ENCODE results near the gene RND1. TPM values are rescaled to one million over a fixed set of nuclear protein-coding genes. Genes with fewer than 3 reads are reported as not detected.

The RND1 gene
- total and polyA plus RNA-seq, 2 of the 8 experiments (the other 6 are each of a cell fraction or from before 2014, with no cell fraction given): 15.8 to 17.1 TPM

- H3K23me2 ChIP-seq (ENCODE audit: low read depth, low read length): peaks cover 3% of the 10 kb centered on the region; the same call in 1 of the 2 replicates
- no peak overlapping the region for H3K56ac ChIP-seq (replicated peaks; ENCODE audit: insufficient read length, low read depth, low read length)
- H4K20me1 ChIP-seq (replicated peaks in 1 of 2; ENCODE audit: control insufficient read depth in 1 of 2, insufficient read depth in 2 of 2, low read length in 2 of 2): peaks cover 5 to 9% of the 10 kb centered on the region in 2 experiments
- H3K18ac ChIP-seq (ENCODE audit: extremely low read depth, low read length): no peak overlapping the region
- 88% methylated on average over 4 of the region's 4 CpGs; no CpG with 5 or more reads in 1 of the 2 experiments for WGBS, 2 experiments (ENCODE audit: extremely low coverage in 1 of 2, insufficient coverage in 1 of 2, insufficient read length in 1 of 2, insufficient replicate concordance in 2 of 2, low coverage in 1 of 2, low lambda C conversion rate in 2 of 2, missing lambda C conversion rate in 1 of 2)
- H4K8ac ChIP-seq (ENCODE audit: extremely low read depth, insufficient read depth, low read length): no peak overlapping the region
- H4K5ac ChIP-seq (ENCODE audit: insufficient read length, low read depth, low read length): no peak overlapping the region
- no peaks in the 10 kb centered on the region for H3K9me3 ChIP-seq (ENCODE audit: insufficient read depth in 2 of 2, low read depth in 1 of 2, low read length in 1 of 2)
- H3K9ac ChIP-seq (replicated peaks in 1 of 4; ENCODE audit: extremely low read depth in 1 of 4, low read depth in 3 of 4, low read length in 3 of 4): no peak overlapping the region
- H3K4me1 ChIP-seq (replicated peaks in 1 of 4; ENCODE audit: control insufficient read depth in 3 of 4, insufficient read depth in 4 of 4, low read length in 3 of 4): peaks cover 0 to 8% (median under 1%) of the 10 kb centered on the region in 4 experiments; a peak in 1 of 7 replicates
- ChIA-PET POLR2A (ENCODE audit: partially characterized antibody) (interaction anchor here (1.7 to 7.6 kb wide), 2 partner anchors 14 to 40 kb away, joined by 5 to 47 read pairs; partner anchors contain the start of gene RND1), CTCF (ENCODE audit: partially characterized antibody) (interaction anchor here (0.6 to 10.1 kb wide), 2 partner anchors 9 to 64 kb away, joined by 3 to 121 read pairs; partner anchors contain the start of gene CACNB3)
- no peak overlapping the region for H2BK120ac ChIP-seq (replicated peaks; ENCODE audit: low read depth, low read length)
- no peak overlapping the region for H2AK5ac ChIP-seq (ENCODE audit: low read depth, low read length)
- no peaks in the 10 kb centered on the region for H3K79me2 ChIP-seq (ENCODE audit: control insufficient read depth in 1 of 2, insufficient read depth in 2 of 2, low read length in 2 of 2)
- DNase-seq (ENCODE audit: low read depth in 1 of 2, low spot score in 2 of 2): no peak
- H3K27me3 ChIP-seq (replicated peaks in 1 of 4; ENCODE audit: control insufficient read depth in 3 of 4, extremely low read depth in 1 of 4, insufficient read depth in 3 of 4, low read length in 3 of 4): peaks cover 0 to 7% (median 3%) of the 10 kb centered on the region in 4 experiments; a peak in 3 of 7 replicates
- H3K14ac ChIP-seq (ENCODE audit: insufficient read length): no peak overlapping the region
- H3K36me3 ChIP-seq (ENCODE audit: control insufficient read depth in 2 of 4, insufficient read depth in 4 of 4, low read length in 3 of 4): peaks cover 9 to 25% (median 18%) of the 10 kb centered on the region in 4 experiments; a peak in 7 of 8 replicates
- H2BK15ac ChIP-seq (ENCODE audit: low read length): no peak overlapping the region
- H2BK20ac ChIP-seq (ENCODE audit: low read length): no peak overlapping the region
- no peak overlapping the region for H2AFZ ChIP-seq (ENCODE audit: low read length)
- H2BK5ac ChIP-seq (ENCODE audit: low read depth, low read length): no peak overlapping the region
- H3K4ac ChIP-seq (replicated peaks; ENCODE audit: insufficient read length, low read depth, low read length): no peak overlapping the region
- H2BK12ac ChIP-seq (ENCODE audit: low read depth, low read length): no peak overlapping the region
- no peak overlapping the region for H4K91ac ChIP-seq (replicated peaks; ENCODE audit: insufficient read length, low read length)
- no peak overlapping the region for H3K4me2 ChIP-seq (ENCODE audit: insufficient read depth in 1 of 2, low read depth in 2 of 2, low read length in 2 of 2)
- H3K4me3 ChIP-seq (ENCODE audit: extremely low read depth in 1 of 4, insufficient read depth in 2 of 4, low read depth in 3 of 4, low read length in 4 of 4): no peak overlapping the region
- no peak overlapping the region for H3K27ac ChIP-seq (ENCODE audit: low read depth, low read length)
- no peak overlapping the region for H3K23ac ChIP-seq (ENCODE audit: insufficient read length)
- no peak for FAIRE-seq
- H3K79me1 ChIP-seq (ENCODE audit: low read depth, low read length): no peaks in the 10 kb centered on the region
- TF ChIP-seq, protein P1, sequence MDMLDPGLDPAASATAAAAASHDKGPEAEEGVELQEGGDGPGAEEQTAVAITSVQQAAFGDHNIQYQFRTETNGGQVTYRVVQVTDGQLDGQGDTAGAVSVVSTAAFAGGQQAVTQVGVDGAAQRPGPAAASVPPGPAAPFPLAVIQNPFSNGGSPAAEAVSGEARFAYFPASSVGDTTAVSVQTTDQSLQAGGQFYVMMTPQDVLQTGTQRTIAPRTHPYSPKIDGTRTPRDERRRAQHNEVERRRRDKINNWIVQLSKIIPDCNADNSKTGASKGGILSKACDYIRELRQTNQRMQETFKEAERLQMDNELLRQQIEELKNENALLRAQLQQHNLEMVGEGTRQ (IDR thresholded peaks at IDR 0.05; ENCODE audit: low read length): no peak
- no peak for TF ChIP-seq TEAD4 (IDR thresholded peaks at IDR 0.05; ENCODE audit: low read depth, low read length)
- no peak for TF ChIP-seq JUND (IDR thresholded peaks at IDR 0.05; ENCODE audit: low read length)
- no peak for TF ChIP-seq RFX5 (IDR thresholded peaks at IDR 0.05; ENCODE audit: borderline replicate concordance, low read depth, low read length)
- TF ChIP-seq POU5F1 (IDR thresholded peaks at IDR 0.05; ENCODE audit: low read depth, low read length): no peak
- no peak for TF ChIP-seq HDAC6 (IDR thresholded peaks at IDR 0.05; ENCODE audit: low read depth, low read length)
- no peak for TF ChIP-seq RXRA (IDR thresholded peaks at IDR 0.05; ENCODE audit: insufficient read depth, low read depth, low read length)
- no peak for TF ChIP-seq POLR2A (IDR thresholded peaks at IDR 0.05; ENCODE audit: control extremely low read depth in 1 of 2, low read depth in 2 of 2, low read length in 2 of 2)
- no peak for TF ChIP-seq SIX5 (IDR thresholded peaks at IDR 0.05; ENCODE audit: low read depth, low read length)
- no peak for TF ChIP-seq MAFK (IDR thresholded peaks at IDR 0.05; ENCODE audit: low read depth, low read length)
- TF ChIP-seq SAP30 (IDR thresholded peaks at IDR 0.05; ENCODE audit: insufficient read depth, insufficient replicate concordance, low read length): no peak
Measured at GRCh38 chr12:48824905-48825304, 40.8 kb downstream of the RND1 start.
